Activated CD8-positive, alpha-beta memory T cell treated with anti-CD3 and anti-CD28 coated beads for 24 hours (primary cell): ENCODE data around the gene UBAC1.
"Not testable (repeated sequence)": the region's sequence is repeated elsewhere in the genome, so short reads cannot be mapped to it uniquely, and the experiment has no call there.

Experiments
- DNase-seq: peaks from one replicate; pipeline ENCODE4 v3.0.0-alpha.2; 2020

UBAC1 gene

DNA sequence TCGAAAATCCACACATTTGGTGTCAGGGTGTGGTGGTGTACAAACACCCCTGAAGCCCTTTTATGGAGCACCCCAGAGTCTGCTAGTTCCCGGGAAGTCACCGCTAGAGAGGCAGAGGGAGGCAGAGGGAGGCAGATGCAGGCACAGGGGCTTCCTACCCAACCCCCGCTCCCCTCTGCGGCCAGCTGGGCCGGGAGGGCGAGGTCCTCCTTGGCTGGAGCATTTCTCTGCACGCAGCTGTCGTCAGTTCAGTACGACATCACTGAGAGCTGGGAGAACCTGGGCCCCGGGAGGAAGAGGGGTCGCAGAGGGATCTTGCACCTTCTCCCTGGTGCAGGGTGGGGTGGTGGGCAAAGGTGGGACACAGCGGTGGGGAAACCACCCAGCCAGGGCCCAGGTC lies 15.8 kb upstream of the UBAC1 start:
- DNase-seq = no peak

DNA sequence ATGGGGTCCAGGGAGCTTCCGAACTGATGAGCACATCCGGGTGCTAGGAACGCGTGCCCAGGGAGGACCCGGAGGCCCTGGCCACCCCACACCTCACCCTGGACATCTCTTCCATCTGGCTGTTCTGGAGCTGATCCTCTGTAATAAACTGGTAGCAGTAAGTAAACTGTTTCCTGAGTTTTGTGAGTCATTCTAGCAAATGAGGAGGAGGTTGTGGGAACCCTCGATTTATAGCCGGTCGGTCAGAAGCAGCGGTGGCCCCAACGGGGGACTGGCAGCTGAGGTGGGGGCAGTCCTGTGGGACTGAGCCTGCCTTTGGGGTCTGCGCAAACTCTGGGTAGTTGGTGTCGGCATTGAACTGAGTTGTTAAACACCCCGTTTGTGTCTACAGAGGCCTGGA lies 15.4 kb upstream of the UBAC1 start:
- no peak for DNase-seq

DNA sequence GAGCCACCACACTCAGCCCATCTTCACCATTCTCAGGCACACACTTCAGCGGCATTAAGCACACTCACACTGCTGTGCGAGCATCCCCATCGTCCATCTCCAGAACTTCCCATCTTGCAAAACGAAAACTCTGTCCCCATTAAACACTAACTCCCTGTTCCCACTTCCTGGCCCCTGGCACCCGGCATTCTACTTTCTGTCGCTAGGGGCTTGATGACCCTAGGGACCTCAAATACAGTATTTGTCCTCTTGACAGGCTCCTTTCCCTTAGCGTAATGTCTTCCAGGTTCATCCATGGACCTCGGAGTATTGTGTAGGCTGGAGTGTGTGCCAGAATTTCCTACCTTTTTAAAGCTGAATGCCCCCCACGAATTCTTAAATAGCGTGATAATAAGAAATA lies 14.7 kb upstream of the UBAC1 start:
- no peak for DNase-seq

DNA sequence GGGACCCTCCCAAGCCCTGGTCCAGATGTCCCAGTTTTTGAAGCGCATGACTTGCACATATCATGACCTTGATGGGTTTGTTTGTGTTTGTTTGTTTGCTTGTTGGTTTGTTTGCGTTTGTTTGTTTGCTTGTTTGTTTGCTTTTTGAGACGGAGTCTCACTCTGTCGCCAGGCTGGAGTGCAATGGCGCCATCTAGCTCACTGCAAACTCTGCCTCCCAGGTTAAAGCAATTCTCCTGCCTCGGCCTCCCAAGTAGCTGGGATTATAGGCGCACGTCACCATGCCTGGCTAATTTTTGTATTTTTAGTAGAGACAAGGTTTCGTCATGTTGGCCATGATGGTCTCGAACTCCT lies 13.0 kb upstream of the UBAC1 start:
- no peak for DNase-seq

DNA sequence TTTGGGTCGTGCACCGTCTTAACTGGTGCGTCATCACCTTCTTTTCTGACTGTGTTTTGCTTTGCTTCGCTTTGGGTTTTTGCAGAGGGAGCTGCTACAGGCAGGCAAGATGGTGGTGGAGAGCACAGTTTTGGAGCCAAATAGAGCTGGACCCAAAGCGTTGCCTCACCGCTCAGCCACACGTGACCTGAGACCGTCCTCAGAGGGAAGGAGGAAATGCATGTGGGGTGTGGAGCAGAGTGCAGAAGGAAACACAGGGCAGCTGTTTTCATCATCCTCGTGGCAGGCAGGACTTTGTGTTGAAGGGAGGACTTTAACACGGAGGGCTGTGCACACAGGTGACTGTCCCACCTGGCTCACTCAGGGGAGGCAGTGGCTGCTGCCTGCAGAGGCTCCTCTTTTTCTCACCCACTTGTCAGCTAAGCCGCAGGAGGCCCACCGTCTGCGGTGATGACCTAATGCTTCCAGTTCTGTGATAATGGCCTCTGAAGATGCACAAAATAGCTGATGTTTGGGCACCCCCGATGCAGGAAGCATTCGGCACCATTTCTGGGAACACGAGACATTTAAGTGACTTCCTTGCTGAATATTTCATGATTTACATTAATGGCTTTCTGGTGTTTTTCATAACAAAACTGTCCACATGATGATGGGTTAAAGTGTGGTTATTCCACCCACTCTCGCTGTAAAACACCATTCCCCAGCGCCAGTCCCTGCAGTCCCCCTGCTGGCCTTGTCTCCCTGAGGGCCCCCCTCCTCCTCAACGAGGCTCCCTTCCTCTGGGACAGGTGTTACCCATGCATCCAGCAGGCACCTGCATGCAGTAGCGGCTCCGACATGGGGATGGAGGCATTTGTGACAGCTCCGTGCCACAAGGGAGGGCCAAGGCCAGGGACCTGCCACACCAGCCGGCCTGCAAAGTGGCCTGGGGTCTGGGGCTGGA lies 12.4 kb upstream of the UBAC1 start:
- no peak for DNase-seq

DNA sequence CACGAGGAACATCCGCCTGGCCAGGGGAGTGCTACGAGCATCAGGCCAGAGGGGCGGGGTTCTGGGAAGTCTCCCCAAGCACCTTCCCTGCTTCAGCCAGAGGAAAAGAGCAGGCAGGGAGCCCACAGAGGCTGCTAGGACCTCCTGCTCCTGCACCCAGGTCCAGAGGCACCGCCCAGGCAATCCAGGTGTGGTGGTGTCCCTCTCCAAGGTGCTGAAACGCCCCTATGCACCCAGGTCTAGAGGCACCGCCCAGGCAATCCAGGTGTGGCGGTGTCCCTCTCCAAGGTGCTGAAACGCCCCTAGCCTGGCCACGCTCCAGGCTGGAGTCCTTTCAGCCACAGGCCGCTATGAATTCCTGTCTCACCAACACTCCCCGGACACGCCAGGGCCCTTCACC lies 10.7 kb upstream of the UBAC1 start:
- peak; percentile 70 for DNase-seq

DNA sequence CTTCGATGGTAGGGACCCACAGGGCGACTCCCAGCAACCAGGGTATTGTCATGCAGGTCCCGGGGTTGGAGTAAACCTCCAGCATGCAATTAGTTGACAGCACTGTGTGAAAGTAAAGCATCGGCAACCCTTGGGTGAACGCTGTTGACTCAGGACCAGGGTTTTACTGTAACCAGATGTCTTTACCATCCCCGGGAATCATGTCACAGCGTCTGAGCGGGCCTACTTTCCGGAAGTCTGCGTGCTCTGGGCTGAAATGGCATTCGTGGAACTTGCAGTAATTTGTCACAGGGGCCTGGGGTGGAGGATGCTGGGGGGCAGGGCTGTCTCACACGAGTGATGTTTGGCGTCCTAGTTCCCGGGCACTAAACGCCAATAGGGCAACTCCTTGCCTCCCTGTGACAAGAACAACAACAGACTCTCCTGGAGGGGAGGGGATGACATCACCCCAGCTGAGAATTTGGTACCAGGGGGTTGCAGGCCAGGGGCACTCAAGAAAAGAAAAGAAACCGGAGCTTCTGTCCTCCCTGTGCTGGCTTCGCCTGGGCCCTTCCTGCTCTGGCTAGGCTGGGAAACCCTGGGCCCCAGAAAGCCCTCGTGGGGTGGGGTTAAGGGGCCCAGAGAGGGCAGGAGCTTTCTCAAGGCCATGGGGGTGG lies 10.1 kb upstream of the UBAC1 start:
- DNase-seq = no peak

DNA sequence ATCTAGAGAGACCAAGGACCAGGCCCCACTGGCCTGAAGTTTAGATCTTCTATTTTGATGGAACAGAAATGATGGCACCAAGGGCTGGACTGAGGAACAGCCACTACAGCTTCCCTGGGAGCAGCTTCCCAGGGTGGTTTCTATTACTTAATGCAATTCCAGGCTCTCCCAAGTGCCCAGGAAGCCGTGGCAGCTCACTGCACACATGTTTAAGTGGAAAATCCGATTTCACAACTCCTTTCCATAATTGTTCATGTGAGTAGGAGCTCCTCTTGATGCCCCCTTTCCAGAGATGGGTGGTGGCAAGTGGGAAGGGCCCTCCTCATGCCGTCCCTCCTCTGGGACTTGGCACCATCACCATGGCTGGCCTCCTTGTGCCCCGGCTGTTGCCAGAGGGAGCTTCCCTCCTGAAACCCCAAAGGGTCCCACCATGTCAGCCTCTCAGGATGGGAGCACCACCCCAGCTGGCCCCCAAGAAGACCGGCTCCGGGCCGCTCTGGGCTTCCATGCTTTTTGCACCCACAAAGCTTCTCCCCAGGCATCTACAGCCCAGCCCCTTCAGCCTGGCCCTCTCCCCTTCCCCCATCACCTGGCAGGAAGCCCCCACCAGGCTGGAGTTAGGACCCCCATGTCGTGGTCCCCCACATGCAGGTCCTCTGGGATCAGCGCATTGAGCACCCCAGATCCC lies 9.1 kb upstream of the UBAC1 start:
- DNase-seq = no peak

DNA sequence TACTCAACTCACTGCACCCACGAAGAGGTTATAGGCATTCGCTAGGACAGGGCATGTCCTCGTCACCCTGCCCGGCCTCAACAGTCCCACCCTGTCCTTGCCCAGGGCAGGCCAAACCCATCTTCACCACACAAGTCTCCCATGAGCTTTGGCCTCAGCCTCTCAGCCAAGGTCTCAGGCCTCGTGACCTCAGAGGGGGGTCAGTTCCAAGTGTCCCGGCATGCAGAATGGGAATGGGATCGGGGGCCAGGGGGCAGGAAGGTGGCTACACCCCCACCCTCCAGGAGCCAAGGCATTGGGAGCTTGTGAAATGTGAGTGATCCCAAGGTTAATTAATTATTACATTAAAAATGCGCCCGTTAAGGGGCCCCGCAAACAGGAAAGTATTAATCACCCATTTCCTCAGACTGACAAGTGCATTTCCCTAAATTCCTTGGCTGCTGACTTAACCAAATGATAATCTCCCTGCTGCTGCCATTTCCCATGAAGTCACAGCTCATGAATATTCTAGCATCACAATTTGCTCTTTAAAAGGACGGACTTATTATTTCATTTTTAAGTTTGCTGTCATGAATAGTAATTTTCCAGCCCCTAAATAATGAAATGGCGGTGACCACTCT lies 8.0 kb upstream of the UBAC1 start:
- no peak for DNase-seq

DNA sequence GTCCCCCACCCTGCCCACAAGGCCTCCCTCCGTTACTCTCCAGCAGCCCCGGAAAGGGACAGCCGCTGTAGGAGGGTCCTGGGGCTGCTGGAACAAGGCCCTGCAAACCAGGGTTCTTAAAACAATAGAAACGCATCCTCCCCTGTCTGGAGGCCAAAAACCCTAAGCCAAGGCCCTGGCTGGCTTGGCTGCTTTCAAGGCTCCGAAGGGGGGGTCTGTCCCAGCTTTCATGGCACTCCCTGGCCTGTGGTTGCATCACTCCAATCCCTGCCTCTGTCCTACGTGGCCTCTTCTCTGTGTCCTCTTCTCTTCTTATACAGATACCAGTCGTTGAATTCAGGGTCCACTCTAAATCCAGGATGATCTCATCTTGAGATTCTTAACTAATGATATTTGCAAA lies 7.4 kb upstream of the UBAC1 start:
- DNase-seq = no peak

DNA sequence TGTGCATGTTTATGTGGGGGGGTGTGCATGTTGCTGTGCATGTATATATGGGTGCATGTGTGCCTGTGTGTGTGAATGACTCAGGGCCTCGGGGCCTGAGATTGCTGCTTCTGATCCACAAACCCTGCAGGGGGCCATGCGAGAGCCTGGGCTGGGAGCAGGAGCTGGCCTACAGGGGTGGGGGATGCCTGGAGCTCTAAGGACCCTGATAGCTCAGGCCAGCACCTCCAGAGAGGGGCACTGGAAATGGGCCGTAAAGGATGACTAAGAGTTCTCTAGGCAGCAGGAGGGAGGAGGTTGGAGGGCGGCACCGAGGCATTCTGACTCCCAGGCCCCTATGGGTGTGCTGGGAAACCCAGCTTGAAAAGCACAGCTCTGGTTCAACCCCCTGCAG lies 6.9 kb upstream of the UBAC1 start:
- DNase-seq = no peak

DNA sequence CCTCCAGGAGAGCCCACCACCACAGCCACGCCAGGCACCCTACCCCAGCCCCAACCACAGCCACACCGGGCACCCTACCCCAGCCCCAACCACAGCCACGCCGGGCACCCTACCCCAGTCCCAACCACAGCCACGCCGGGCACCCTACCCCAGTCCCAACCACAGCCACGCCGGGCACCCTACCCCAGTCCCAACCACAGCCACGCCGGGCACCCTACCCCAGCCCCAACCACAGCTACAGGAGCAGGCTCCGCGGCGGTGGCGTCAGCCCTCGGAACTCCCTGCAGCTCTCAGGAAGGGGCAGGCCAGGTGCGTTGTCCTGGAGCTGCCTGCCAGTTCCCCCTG lies 5.7 kb upstream of the UBAC1 start:
- not testable (repeated sequence) for DNase-seq

DNA sequence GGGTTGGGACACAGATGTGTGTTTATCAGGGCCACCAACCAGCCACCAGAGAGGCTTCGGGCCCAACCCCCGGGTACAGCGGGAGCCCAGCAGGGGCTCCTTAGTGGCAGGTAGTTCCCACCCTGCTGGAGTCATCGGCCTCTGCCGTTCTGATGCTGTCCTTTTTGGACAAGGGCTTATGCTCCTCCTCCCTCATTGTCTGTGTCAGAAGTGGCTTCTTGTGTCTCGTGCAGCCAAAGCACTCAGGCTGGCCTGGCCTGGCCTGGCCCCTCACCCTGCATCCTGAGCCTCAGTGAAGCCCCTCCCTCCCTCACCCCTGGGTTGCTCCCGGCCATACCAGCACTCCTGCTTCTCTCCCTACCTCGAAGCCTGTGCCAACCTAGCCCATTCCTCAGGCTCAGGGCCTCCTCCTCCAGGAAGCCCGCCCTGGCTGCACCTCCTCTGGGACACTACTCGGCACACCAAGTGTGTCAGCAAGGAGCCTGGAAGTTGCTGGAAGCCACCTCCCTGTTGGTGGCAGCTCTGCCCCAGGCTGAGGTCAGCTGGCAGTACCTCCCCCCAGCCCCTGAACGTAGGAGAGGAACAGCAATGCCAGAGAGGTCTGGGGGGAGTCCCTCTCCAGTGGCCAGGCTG lies 4.1 kb upstream of the UBAC1 start:
- DNase-seq = no peak

DNA sequence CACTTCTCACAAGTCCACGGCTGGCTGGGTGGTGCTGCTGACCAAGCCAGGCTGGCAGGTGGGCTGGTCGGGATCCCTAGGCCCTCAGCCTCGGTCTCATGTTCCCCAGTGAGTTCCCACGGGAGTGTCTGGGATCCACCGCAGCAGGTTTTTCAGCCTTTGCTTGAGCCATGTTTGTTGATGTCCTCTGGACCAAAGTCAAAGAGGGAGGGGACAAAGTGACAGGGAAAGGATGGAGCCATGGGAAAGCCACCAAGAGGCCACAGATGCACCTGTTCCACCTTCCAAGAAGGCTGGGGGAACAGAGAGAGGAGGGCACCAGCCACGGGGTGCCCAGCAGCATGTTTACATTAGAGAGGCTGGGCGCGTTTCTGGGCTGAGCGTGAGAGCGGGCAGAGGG lies 2.8 kb upstream of the UBAC1 start:
- no peak for DNase-seq

DNA sequence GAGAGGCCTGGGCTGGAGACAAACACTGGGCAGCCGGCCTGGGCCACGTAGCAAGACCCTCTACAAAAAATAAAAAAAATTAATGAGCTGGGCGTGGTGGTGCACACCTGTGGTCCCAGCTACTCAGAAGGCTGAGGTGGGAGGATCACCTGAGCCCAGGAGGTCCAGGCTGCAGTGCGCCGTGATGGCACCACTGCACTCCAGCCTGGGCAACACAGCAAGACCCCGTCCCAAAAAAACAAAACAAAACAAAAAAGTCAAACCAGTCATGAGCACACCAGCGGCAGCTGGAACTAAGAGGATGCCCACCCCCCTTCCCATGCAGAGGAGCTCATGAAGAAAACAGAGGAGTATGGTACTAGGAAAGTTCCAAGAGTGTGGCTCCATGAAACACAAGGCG lies 2.2 kb upstream of the UBAC1 start:
- DNase-seq = no peak

DNA sequence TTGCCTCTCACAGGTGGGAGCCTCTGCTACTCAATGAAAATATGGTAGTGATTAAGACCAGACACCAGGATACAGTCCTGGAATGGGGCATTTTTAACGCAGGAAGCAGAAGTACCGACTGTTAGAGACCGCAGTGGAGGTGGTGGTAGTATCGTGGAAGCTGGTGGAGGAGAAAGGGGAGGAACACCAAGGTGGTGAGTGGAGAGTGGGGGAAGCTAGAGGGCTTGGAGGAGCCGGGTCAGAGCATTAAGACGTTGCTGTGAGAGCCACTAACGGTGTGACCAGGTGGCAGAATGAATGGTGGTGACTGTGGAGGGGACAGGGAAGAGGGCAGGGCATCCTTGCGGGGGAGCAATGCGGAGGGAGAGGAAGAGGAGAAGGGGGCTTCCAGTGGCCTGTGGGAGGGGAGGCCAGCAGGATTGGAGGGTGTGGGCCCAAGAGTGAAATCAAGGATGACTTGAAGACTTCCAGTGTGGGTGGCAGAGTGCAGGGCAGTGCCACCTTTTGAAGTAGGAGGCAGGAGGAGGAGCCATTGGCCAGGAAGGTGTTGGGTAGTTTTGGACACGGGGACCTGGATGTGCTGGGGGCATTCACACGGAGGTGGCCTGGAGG lies 1.6 kb upstream of the UBAC1 start:
- no peak for DNase-seq

DNA sequence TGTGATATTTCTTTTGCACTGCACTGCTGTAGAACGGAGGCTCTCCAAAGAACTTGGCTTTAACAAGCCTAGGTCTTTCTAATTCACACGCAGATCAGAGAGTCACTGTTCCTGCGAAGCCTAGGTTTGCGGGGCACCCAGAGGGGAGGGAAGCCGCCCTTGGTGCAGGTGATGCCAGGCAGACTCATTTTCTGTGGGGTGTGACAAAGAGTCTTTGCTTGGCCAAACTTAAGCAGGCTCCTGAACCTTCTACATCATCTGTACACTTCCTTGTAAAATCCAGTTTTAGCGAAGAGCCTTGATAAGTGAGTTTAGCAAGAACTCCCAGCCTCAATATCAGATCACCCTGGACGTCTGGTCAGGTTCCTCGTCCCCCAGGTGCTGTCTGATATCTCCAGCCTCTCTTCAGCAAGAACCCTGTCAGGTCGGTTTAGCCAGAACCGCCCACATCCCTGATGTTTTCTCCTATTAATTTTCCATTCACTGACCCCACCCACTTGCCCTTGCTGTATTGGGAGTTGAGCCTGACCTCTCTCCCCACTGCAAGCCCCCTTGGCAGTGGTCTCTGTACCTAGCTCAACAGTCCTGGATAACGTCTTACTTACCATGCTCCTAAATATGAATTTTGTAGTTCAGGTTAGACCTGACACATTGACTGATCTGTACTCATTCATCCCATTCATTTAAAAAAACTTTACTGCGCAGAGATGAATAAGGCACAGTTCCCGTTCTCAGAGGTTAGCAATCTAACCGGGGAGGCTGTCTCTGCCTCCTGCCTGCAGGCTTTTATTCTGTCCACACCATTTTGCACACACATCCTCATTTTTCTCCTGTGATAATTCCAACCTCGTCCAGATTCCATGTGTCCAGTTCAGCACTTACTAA lies 880 bp upstream of the UBAC1 start:
- peak; percentile 65 for DNase-seq

DNA sequence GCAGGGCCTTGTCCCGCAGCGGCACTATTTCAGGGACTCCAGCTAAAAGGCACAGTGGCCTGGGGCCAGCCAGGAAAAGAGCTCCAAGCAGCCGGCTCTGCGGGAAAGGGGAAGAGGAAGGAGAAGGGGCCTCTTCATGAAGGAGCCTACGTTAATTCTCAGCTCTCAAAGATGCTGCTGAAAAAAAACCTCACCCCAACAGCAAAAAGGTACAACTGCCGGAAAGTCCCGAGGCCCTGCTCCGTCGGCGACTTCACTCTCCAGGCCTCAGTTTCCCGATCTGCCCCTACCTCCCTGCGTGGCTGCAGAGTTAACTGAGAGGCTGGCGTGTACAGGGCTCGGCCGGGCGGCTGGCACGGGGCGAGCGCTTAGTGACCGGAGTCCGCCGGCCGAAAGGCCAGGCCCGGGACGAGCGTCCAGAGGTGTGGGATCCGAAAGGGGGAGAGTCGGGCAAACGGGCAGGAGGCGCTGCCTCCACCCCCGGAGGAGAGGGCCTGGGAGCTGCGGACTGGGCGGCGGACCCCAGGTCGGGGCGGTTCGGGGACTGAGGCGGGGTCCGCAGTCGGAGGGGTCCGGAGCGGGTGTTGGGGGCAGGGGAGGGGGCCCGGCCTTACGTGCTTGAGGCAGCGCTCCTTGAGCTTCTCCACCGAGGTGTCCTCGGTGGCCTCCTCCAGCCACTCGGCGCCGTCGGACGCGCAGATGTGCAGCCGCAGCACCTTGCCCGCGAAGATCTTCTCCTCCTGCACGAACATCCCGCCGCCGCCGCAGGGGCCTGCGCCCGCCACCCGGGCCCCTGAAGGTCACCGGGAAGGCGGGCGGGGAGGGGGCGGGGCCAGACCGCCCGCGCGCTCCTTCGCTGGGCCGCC lies 529 bp downstream of the UBAC1 start:
- DNase-seq = peak; percentile 66

DNA sequence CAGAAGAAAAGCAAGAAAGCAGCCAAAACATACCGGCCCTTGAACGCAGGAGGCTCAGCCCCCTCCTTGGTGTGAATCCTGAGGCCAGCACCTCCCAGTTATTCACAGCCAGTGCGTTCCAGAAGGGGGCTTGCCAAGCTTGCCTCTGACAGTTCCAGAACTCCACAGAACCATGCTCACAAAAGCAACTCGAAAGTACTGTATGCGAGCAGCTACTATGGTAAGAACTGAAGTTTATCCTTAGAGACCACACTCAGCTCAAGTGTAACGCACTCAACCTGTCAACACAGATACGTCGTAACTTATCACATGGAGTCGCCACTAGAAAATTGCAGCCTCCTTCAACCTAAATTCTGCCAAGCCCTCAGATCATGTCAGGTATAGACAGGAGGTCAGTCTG lies 1.4 kb downstream of the UBAC1 start:
- no peak for DNase-seq

DNA sequence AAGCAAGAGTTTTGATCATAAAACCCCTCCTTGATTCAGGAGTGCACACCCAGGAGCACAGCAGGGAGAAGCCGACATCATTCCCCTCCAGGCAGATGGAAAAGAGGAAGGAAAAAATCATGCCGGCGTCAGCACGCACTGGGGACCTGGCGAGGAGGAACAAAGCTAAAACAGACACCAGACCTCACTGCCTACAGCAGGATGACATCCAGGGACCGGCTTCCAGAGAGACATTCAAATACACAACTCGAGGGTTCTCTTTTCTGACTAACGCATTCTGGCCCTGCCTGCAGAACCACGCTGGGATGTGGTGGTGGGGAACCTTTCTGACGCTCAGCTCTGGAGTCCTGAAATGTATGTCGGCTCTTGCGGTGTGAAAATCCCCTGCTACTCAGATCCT lies 2.7 kb downstream of the UBAC1 start:
- DNase-seq = no peak

DNA sequence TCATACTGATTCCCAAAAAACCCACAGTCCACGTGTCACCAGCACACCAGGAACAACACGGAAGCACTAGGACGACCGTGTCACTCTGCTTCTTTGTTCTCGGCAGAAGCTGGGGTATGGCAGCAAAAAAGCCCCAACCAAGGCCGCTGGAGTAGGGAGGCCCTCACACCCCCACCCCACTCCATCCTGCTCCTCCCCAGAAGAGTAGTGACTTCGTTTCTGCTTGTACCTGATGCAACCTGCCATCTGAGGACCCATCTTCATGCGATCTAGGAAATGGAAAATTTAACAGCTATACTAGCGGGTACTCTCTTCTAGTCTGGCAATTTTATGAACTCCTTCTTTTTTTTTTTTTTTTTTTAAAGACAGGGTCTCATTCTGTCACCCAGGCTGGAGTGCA lies 3.7 kb downstream of the UBAC1 start:
- no peak for DNase-seq
